ENCODE measurements around the gene POU2AF3.
"Not testable (repeated sequence)": the region's sequence is repeated elsewhere in the genome, so short reads cannot be mapped to it uniquely, and the experiment has no call there.

POU2AF3 gene

GRCh38 chr11:111298413-111299100 is at the start of gene POU2AF3:
Gene POU2AF3, plus strand, starts transcription at chr11:111298546. Its CDS starts 36 bp downstream, at chr11:111298582.
- DNase-seq: no peak

- no peak for DNase-seq
These were observed 47.4 kb upstream of the POU2AF3 start for GRCh38 chr11:111250936-111251335.

GRCh38 chr11:111253131-111253530 is 45.2 kb upstream of the POU2AF3 start:
- no peak for DNase-seq

GRCh38 chr11:111253630-111254029 is 44.7 kb upstream of the POU2AF3 start:
- DNase-seq: no peak

GRCh38 chr11:111258046-111258445 is 40.3 kb upstream of the POU2AF3 start:
- no peak for DNase-seq

DNA sequence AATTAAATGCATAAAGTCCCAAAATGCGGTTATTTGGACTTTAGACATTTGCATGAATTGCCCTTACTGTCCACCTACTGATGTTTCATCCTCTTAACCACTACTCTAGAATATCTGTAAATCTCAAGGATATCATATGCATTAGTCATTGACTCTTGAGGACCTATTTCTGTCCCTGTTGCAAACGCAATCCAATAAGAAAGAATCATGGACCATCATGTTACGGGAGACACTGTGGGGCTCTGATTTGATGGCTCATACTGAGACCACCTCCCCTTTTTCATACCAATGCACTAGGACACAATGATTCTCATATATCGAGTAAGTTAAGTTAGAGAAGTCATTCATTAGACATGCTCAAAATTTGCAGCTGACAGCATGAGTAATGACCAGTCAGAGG is 38.5 kb upstream of the POU2AF3 start:
- no peak for DNase-seq

DNA sequence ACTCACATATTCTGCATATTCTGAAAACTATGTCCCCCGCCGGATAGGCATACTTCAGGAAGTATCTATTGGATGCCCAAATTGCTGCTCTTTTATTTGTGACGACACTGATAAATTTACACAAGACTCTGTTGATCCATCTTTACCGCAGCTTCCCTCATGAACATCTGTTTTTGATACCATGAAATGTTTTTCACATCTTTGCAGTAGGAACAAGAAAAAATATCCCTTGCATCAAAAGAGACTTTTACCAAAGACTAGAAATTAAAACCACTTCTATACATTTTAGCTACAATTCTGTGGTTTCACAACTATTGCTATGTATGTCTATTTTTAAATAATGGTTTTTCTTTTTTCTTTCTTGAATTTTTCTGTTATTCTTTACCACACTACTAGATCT is 37.5 kb upstream of the POU2AF3 start:
- no peak for DNase-seq

DNA sequence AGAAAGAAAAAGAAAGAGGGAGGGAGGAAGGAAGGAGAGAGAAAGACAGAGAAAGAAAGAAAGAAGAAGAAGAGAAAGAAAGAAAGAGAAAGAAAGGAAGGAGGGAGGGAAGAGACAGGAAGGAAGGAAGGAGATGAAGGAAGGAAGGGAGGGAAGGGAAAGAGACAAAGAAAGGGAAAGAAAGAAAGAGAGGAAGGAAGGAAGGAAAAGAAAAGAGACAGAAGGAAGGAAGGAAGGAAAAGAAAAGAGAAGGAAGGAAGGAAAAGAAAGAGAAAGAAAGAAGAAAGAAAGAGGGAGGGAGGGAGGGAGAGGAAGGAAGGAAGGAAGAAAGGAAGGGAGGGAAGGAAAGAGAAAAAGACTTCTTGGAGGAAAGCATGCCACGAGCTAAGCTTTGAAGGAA is 33.7 kb upstream of the POU2AF3 start:
- no peak for DNase-seq

DNA sequence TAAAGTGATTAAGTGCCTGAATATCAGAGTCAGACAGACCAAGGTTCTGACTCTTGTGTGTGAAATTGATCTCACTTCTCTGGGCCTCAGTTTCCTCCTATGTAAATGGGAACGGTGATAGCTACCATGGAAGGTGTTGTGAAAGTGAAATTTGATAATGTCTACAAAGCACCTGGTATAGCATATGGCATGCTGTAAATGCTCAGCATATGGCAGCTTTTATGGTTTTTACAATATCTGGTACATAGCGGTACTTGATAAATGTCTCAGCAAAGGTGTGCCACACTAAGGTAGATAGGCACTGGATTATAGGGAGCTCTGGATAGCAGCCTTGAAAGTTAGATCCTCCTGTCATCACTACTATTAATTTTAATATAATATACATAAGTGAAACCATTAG is 32.9 kb upstream of the POU2AF3 start:
- DNase-seq: no peak

- DNase-seq: not testable (repeated sequence)
These were observed 30.0 kb upstream of the POU2AF3 start for GRCh38 chr11:111268303-111268702.

DNA sequence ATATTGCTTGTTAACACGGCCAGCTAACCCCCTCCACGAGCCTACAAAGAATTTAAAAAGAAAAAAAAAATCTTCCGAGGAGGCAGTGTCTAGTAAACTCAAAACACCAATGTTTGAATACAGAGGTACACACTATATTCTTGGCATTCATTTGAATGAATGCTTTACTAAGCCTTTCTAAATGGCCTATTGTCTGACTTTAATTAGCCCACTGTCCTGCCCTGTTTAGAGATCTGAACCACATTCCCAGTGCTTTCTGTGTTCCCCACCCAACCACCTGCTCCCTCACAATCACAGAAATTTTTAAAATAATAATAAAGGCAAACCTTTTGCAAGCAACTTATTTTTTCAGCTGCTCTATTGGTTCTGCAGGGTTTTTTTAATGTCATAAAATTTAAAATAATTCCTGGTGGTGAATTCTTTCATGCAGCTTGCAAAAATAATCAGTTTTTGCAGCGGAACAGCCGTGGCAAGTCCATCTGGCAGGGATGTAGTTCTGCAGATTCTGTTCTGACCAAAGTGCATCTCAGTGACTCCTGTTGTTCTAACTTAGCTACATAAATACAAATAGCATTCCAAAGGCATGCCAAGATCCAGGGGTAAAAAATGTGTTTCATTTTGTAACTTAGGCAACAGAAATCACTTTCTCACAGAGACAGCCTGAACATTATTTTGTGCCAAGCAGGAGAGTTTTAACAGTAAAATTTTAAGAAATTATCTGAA is 29.0 kb upstream of the POU2AF3 start:
- no peak for DNase-seq

DNA sequence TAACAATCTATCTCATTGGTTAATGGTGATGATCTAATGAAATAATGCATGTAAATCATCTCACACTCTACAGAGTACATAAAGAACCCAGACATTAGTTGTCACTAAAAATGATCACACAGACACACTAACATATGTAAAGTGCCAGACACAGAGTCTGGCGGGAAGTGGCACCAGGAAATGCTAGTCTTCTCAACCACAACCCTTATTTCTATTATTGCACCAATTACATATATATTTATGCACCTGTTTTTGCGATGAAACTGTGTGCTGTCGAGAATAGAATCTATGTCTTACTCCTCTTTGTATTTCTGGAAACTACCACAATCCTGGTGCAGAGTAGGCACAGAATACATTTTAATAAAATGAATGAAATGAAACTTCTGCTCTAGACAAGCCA is 25.9 kb upstream of the POU2AF3 start:
- DNase-seq: no peak

- DNase-seq: no peak
These were observed 15.7 kb upstream of the POU2AF3 start for GRCh38 chr11:111282562-111283075.

GRCh38 chr11:111283945-111284481 is 14.3 kb upstream of the POU2AF3 start:
- DNase-seq: no peak

DNA sequence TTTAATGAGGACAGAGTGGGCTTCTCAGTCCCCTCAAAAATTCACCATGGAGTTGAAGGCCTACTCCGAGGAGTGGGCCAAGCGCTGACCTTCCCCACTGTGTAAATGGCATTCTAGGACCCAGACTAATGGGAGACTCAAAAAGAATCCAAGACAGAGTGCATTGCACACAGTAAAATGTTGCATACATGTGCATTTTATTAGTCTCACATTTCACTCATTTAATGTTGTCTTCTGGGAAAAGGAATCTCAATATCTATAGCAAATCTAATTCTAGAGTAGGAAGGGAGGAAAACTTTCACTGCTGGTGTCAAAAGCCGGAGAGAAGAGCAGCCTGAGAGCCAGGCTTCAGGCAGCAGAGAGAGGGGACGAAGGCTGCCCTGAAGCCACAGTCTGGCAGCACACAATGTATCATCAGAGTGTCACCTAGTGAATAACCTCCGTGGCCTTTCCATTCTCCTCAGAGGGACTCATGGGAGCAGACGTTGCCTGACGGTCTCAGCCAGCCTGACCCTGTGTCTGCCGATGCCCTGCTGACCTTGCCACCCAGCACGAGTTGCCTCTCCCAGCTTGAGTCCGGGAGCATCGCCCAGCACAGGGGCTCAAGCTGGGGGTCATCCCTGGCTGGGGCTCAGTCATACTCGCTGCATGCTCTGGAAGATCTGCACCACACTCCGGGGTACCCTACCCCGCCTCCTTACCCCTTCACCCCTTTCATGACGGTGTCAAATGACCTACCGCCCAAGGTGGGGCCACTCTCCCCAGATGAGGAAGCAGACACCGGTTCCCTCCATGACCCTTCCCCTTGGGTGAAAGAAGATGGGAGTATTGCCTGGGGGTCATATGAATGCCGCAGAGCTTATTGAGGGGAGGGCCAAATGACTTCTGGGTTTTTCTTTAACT is 12.9 kb upstream of the POU2AF3 start:
- no peak for DNase-seq

DNA sequence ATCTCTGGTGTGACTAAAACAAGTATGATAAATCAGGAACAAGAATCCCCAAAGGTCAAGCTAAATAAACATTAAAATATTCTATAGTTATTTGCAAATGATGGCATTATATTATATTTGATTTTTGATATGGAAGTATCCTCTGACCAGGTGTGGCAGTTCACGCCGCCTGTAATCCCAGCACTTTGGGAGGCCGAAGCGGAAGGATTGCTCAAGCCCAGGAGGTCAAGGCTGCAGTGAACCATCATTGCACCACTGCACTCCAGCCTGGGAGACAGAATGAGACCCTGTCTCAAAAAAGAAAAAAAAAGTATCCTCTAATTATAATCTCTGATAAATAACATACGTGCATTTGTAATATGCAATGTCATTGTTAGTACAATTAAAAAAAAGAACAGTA is 6.6 kb upstream of the POU2AF3 start:
- DNase-seq: no peak

- not testable (repeated sequence) for DNase-seq
These were observed 5.9 kb upstream of the POU2AF3 start for GRCh38 chr11:111292408-111292807.

GRCh38 chr11:111296196-111296595 is 2.1 kb upstream of the POU2AF3 start:
- no peak for DNase-seq

- no peak for DNase-seq
These were observed 650 bp upstream of the POU2AF3 start for GRCh38 chr11:111297696-111298095.

GRCh38 chr11:111299101-111300026 is 1.0 kb downstream of the POU2AF3 start:
- DNase-seq: no peak

GRCh38 chr11:111300569-111300968 is 2.2 kb downstream of the POU2AF3 start:
- DNase-seq: no peak
